ENCODE measurements around the gene TRAFD1. TPM values are rescaled to one million over a fixed set of nuclear protein-coding genes. Genes with fewer than 3 reads are reported as not detected.

TRAFD1 gene
- total RNA-seq, 1 donor from 2014 or later, result 30.8 TPM

DNA sequence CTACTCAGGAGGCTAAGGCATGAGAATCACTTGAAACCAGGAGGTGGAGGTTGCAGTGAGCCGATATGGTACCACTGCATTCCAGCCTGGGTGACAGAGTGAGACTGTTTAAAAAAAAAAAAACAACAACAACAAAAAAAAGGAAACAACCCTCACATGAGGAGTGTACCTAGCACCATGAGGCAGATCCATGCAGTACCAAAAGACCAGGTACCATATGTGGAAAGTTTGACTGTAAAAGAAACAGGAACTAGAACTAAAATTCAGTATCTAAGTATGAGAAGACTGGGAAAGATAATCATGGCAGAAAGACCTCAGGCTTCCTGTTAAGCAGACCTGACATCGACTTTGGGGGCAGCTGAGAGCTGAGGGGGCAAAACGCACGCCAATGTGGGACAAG is 55.1 kb downstream of the TRAFD1 start:
- peaks cover 23% of the 10 kb centered on the region for H3K36me3 ChIP-seq (ENCODE audit: control insufficient read depth, insufficient read depth, low read length)
- no peaks in the 10 kb centered on the region for H3K27me3 ChIP-seq (ENCODE audit: control insufficient read depth, insufficient read depth, low read length)
- no peak for FAIRE-seq
- H3K4me3 ChIP-seq (ENCODE audit: low read depth, low read length), result no peak overlapping the region
- no peak for TF ChIP-seq CTCF (IDR thresholded peaks at IDR 0.05; ENCODE audit: insufficient read depth, low read length, severe bottlenecking)
- DNase-seq (ENCODE audit: low read depth), result no peak

DNA sequence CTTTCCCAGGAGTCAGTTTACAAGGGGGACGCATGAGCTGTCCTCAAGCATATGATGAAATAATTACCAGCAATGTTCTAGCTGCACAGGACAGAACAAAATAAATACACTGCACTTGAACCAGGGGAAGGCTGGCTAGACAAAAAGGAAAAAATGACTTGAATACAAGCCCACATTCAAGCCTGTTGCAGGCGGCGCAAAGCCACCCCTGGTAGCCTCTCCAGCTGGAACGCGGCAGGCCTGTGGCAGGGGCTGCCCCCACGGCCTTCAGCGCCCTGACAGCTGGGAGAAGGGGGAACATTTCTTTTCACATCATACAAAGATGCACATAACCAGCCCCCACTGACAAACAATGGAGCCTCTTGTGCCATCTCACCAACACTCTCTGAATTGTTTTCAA is 57.1 kb downstream of the TRAFD1 start:
- FAIRE-seq, result no peak
- Histone ChIP-seq H3K4me3 (ENCODE audit: low read depth, low read length) (no peak overlapping the region), H3K27me3 (ENCODE audit: control insufficient read depth, insufficient read depth, low read length) (no peaks in the 10 kb centered on the region), H3K36me3 (ENCODE audit: control insufficient read depth, insufficient read depth, low read length) (peaks cover 16% of the 10 kb centered on the region)
- TF ChIP-seq CTCF (IDR thresholded peaks at IDR 0.05; ENCODE audit: insufficient read depth, low read length, severe bottlenecking), result no peak
- no peak for DNase-seq (ENCODE audit: low read depth)

DNA sequence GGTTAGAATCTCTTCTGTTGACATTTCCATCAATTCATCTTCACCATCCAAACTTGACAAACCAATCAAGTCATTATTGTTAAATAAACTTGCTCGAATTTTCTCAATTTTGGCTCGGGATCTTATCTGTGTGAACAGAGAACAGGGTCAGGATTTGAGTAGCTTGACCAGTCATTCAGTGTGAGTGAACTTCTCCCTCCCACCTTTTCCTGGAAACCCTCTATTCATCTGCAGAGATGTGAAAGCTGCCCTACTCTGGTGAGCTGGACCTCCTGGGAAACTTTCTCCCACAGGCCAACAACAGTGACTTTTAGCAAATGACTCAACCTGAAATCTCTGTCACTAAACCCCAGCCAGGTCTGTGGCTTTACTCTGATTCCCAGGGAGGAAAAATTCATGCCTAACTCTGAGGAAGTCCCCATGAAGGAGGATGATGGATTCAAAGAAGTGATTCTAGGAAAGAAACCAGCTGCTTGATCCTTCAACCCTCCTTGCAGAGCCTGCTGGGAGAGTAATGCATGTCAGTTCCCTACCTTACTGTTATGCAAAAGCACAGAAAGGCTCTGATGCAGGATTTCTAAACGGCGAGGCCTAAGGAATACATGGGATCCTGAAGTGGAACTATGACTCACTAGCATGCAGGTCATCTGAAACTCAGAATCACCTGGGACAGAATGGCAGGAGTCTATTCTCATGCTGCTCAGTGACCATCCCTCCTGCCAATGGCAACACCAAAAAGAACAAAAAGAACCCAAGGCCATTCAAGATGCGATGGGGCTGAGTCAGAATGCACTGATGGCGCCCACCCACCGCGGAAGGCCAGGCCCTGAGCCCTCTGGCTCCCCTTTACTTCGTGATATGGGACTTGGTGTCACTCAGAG is 58.0 kb downstream of the TRAFD1 start:
- H3K27me3 ChIP-seq (ENCODE audit: control insufficient read depth, insufficient read depth, low read length), result no peaks in the 10 kb centered on the region
- no peak overlapping the region for H3K4me3 ChIP-seq (ENCODE audit: low read depth, low read length)
- DNase-seq (ENCODE audit: low read depth) (peak; percentile 23), FAIRE-seq (no peak)
- no peak for TF ChIP-seq CTCF (IDR thresholded peaks at IDR 0.05; ENCODE audit: insufficient read depth, low read length, severe bottlenecking)
- H3K36me3 ChIP-seq (ENCODE audit: control insufficient read depth, insufficient read depth, low read length), result peaks cover 16% of the 10 kb centered on the region

- TF ChIP-seq CTCF (IDR thresholded peaks at IDR 0.05; ENCODE audit: insufficient read depth, low read length, severe bottlenecking), result no peak
- DNase-seq (ENCODE audit: low read depth), result no peak
- no peaks in the 10 kb centered on the region for H3K27me3 ChIP-seq (ENCODE audit: control insufficient read depth, insufficient read depth, low read length)
- no peak overlapping the region for H3K4me3 ChIP-seq (ENCODE audit: low read depth, low read length)
- FAIRE-seq, result no peak
- peaks cover 12% of the 10 kb centered on the region for H3K36me3 ChIP-seq (ENCODE audit: control insufficient read depth, insufficient read depth, low read length)
Measured at GRCh38 chr12:112184056-112184887, 58.9 kb downstream of the TRAFD1 start.

DNA sequence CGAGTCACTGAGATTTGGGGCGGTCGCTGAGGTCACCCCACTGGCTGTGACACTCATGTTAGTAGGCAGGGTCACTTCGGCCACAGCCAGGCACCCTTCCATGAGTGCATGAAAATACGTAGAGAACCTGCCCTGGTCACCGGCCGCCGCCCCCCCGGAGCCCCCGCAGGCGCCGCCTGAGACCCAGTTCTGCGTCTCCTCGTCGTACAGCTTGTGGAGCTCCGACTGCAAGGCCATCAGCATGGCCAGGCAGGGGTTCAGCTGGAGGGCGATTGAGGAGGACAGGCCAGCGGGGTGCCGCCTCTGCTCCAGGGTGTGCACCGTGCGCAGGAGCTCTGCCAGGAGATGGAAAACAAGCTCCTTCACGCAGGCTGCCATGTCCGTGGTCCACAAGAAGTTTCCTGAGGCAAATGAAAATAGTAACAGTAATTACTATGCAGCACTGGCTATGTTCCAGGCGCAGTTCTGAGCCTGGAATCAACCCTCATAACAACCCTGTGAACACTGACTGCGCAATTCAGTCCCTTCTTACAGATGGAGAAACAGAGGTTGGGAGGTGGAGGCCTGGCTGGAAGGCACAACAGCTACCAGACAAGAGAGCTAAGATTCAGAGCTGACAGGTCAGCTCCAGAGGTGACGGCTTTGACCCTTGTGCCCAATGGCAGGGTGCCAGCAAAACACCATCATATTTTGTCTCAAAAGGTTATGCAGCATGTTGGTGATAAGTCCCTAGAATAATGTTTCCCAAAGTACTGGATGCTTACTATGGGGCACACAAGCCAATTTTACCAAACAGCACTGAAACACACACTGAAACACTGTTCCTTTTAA is 59.9 kb downstream of the TRAFD1 start:
- TF ChIP-seq CTCF (IDR thresholded peaks at IDR 0.05; ENCODE audit: insufficient read depth, low read length, severe bottlenecking), result no peak
- H3K27me3 ChIP-seq (ENCODE audit: control insufficient read depth, insufficient read depth, low read length), result no peaks in the 10 kb centered on the region
- peak; percentile 18 for FAIRE-seq
- DNase-seq (ENCODE audit: low read depth), result no peak
- H3K4me3 ChIP-seq (ENCODE audit: low read depth, low read length), result no peak overlapping the region
- peaks cover 11% of the 10 kb centered on the region for H3K36me3 ChIP-seq (ENCODE audit: control insufficient read depth, insufficient read depth, low read length)

Data from bronchial epithelial cell (primary cell).